ENCODE results near the gene LRRC47. TPM values are rescaled to one million over a fixed set of nuclear protein-coding genes. Genes with fewer than 3 reads are reported as not detected.
A peak's percentile ranks its signal among the peaks of the same experiment; 100 is the strongest.

Gene LRRC47
- total and polyA plus RNA-seq, 5 donors: 23.3 to 60.3 (median 51.2) TPM

- Histone ChIP-seq H3K4me3 (ENCODE audit: low read length) (no peak overlapping the region), H3K27me3 (ENCODE audit: control insufficient read depth, insufficient read depth) (no peaks in the 10 kb centered on the region), H3K9me3 (ENCODE audit: control insufficient read depth, low read length) (no peaks in the 10 kb centered on the region), H3K4me1 (ENCODE audit: control insufficient read depth, insufficient read depth, low read length) (peaks cover 4% of the 10 kb centered on the region), H3K27ac (ENCODE audit: low read length) (no peak overlapping the region)
- peak; percentile 70 to 85 (median 84) for DNase-seq
- intact Hi-C loops (cut with DNase I): no loop called here
- 35% methylated on average over 27 of the region's 27 CpGs for WGBS
- peak in 1 of 2 donors; percentile 3 for ATAC-seq
Observed at GRCh38 chr1:3775490-3776230, 20.6 kb downstream of the LRRC47 start.

GRCh38 chr1:3774946-3775489, 21.3 kb downstream of the LRRC47 start:
- intact Hi-C loops (cut with DNase I): no loop called here
- Histone ChIP-seq H3K4me3 (ENCODE audit: low read length) (no peak overlapping the region), H3K27me3 (ENCODE audit: control insufficient read depth, insufficient read depth) (no peaks in the 10 kb centered on the region), H3K4me1 (ENCODE audit: control insufficient read depth, insufficient read depth, low read length) (peaks cover 4% of the 10 kb centered on the region), H3K27ac (ENCODE audit: low read length) (no peak overlapping the region), H3K9me3 (ENCODE audit: control insufficient read depth, low read length) (no peaks in the 10 kb centered on the region)
- WGBS: 28% methylated on average over 17 of the region's 17 CpGs
- peak; percentile 2 to 6 for ATAC-seq
- peak in 1 of 3 donors; percentile 62 for DNase-seq

- Histone ChIP-seq H3K9me3 (ENCODE audit: control insufficient read depth, low read length) (no peaks in the 10 kb centered on the region), H3K4me1 (ENCODE audit: control insufficient read depth, insufficient read depth, low read length) (peaks cover 4% of the 10 kb centered on the region), H3K4me3 (ENCODE audit: low read length) (no peak overlapping the region), H3K27ac (ENCODE audit: low read length) (peak overlapping the region; percentile 2), H3K27me3 (ENCODE audit: control insufficient read depth, insufficient read depth) (no peaks in the 10 kb centered on the region)
- no peak for DNase-seq
- WGBS: 60% methylated on average over 19 of the region's 19 CpGs
- no peak for ATAC-seq
- intact Hi-C loops (cut with DNase I): no loop called here
Observed at GRCh38 chr1:3774276-3774945, 21.9 kb downstream of the LRRC47 start.

- intact Hi-C loops (cut with DNase I): no loop called here
- Histone ChIP-seq H3K4me1 (ENCODE audit: control insufficient read depth, insufficient read depth, low read length) (peaks cover 4% of the 10 kb centered on the region), H3K27me3 (ENCODE audit: control insufficient read depth, insufficient read depth) (no peaks in the 10 kb centered on the region), H3K27ac (ENCODE audit: low read length) (peak overlapping the region; percentile 2), H3K4me3 (ENCODE audit: low read length) (no peak overlapping the region), H3K9me3 (ENCODE audit: control insufficient read depth, low read length) (no peaks in the 10 kb centered on the region)
- 77% methylated on average over 16 of the region's 16 CpGs for WGBS
- DNase-seq: no peak
- no peak for ATAC-seq
Observed at GRCh38 chr1:3773572-3774275, 22.6 kb downstream of the LRRC47 start.

- Histone ChIP-seq H3K27ac (ENCODE audit: low read length) (peak within 1 kb of the TSS; percentile 24), H3K27me3 (ENCODE audit: control insufficient read depth, insufficient read depth) (no peaks in the 10 kb centered on the region), H3K4me1 (ENCODE audit: control insufficient read depth, insufficient read depth, low read length) (peaks cover 4% of the 10 kb centered on the region), H3K9me3 (ENCODE audit: control insufficient read depth, low read length) (no peaks in the 10 kb centered on the region), H3K4me3 (ENCODE audit: low read length) (peak within 1 kb of the TSS; percentile 74)
- peak in 1 of 2 donors; percentile 2 for ATAC-seq
- intact Hi-C loops (cut with DNase I): no loop called here
- WGBS: 15% methylated on average over 55 of the region's 55 CpGs
- DNase-seq: peak in 1 of 3 donors; percentile 65
Observed at GRCh38 chr1:3772715-3773571, 23.4 kb downstream of the LRRC47 start, which contains the start of gene SMIM1. Gene SMIM1 (plus strand): TSS chr1:3772749. CDS start chr1:3775374, 2,625 bp downstream.

- intact Hi-C loops (cut with DNase I): no loop called here
Observed at GRCh38 chr1:3772027-3772714, 24.1 kb downstream of the LRRC47 start.

GRCh38 chr1:3771108-3772026, 24.9 kb downstream of the LRRC47 start:
- Histone ChIP-seq H3K27ac (ENCODE audit: low read length) (peak overlapping the region; percentile 1), H3K4me3 (ENCODE audit: low read length) (peak overlapping the region; percentile 74), H3K9me3 (ENCODE audit: control insufficient read depth, low read length) (no peaks in the 10 kb centered on the region), H3K27me3 (ENCODE audit: control insufficient read depth, insufficient read depth) (no peaks in the 10 kb centered on the region), H3K4me1 (ENCODE audit: control insufficient read depth, insufficient read depth, low read length) (peaks cover 4% of the 10 kb centered on the region)
- intact Hi-C loops (cut with DNase I): no loop called here
- ATAC-seq: peak in 1 of 2 donors; percentile 6
- 37% methylated on average over 32 of the region's 32 CpGs for WGBS
- DNase-seq: peak in 2 of 3 donors; percentile 57 to 62

More at GRCh38 chr1:3772027-3772714, 24.1 kb downstream of the LRRC47 start:
- Histone ChIP-seq H3K4me1 (ENCODE audit: control insufficient read depth, insufficient read depth, low read length) (peaks cover 4% of the 10 kb centered on the region), H3K9me3 (ENCODE audit: control insufficient read depth, low read length) (no peaks in the 10 kb centered on the region), H3K27me3 (ENCODE audit: control insufficient read depth, insufficient read depth) (no peaks in the 10 kb centered on the region), H3K4me3 (ENCODE audit: low read length) (peak overlapping the region; percentile 74), H3K27ac (ENCODE audit: low read length) (peak overlapping the region; percentile 1)
- peak; percentile 94 to 98 (median 97) for DNase-seq
- ATAC-seq: peak; percentile 81 to 82
- 1% methylated on average over 60 of the region's 61 CpGs for WGBS

- Histone ChIP-seq H3K9me3 (ENCODE audit: control insufficient read depth, low read length) (no peaks in the 10 kb centered on the region), H3K27ac (ENCODE audit: low read length) (no peak overlapping the region), H3K27me3 (ENCODE audit: control insufficient read depth, insufficient read depth) (no peaks in the 10 kb centered on the region), H3K4me3 (ENCODE audit: low read length) (no peak overlapping the region), H3K4me1 (ENCODE audit: control insufficient read depth, insufficient read depth, low read length) (peaks cover 3% of the 10 kb centered on the region)
- DNase-seq (peak in 1 of 3 donors; percentile 61), ATAC-seq (no peak)
- WGBS: 89% methylated on average over 16 of the region's 16 CpGs
- intact Hi-C loops (cut with DNase I): no loop called here
Observed at GRCh38 chr1:3770047-3770765, 26.1 kb downstream of the LRRC47 start.

Measured in right cardiac atrium (tissue), 5 donors.